SK-N-SH treated with all-trans-retinoic acid at 6 μM for 48 hours (cell line): ENCODE data around the gene CTXN1.

Experiments used
- ATAC-seq: fragments of 200-7000 bp; cut with Tn5 transposase; 3 replicates; pipeline ENCODE4 v1.9.1; 2020; ENCODE audit warnings: mild to moderate bottlenecking, moderate library complexity
- ARNTL ChIP-seq: fragments of 450-650 bp; formaldehyde crosslinking; IDR thresholded peaks from 2 replicates; pipeline ENCODE4 v1.5.0; 2020; ENCODE audit warnings: low read depth, mild to moderate bottlenecking, moderate library complexity, borderline replicate concordance
- BACH2 ChIP-seq: fragments of 250-450 bp; sonication (Bioruptor Pico); IDR thresholded peaks from 2 replicates; pipeline ENCODE4 v1.9.0; 2021; ENCODE audit warnings: mild to moderate bottlenecking, borderline replicate concordance
- CSDC2 ChIP-seq: fragments of 250-450 bp; sonication (Bioruptor Pico); IDR thresholded peaks from 2 replicates; pipeline ENCODE4 v1.5.0; 2020; ENCODE audit warnings: mild to moderate bottlenecking, moderate library complexity
- ESRRG ChIP-seq: fragments of 250-450 bp; sonication (Bioruptor Pico); IDR thresholded peaks from 2 replicates; pipeline ENCODE4 v1.6.1; 2021; ENCODE audit warnings: mild to moderate bottlenecking
- GLIS3 ChIP-seq: fragments of 250-450 bp; sonication (Bioruptor Pico); IDR thresholded peaks from 2 replicates; pipeline ENCODE4 v1.5.0; 2020; ENCODE audit warnings: mild to moderate bottlenecking, moderate library complexity
- OSR1 ChIP-seq: fragments of 250-450 bp; sonication (Bioruptor Pico); IDR thresholded peaks from 2 replicates; pipeline ENCODE4 v1.8.0; 2022; ENCODE audit warnings: moderate library complexity, mild to moderate bottlenecking, inconsistent platforms
- PPARA ChIP-seq: fragments of 250-450 bp; sonication (Bioruptor Pico); IDR thresholded peaks from 2 replicates; pipeline ENCODE4 v1.5.0; 2020; ENCODE audit warnings: mild to moderate bottlenecking, borderline replicate concordance
- TCF4 ChIP-seq: fragments of 250-450 bp; sonication (Bioruptor Pico); IDR thresholded peaks from 2 replicates; pipeline ENCODE4 v1.8.0; 2021; ENCODE audit warnings: mild to moderate bottlenecking, moderate library complexity, borderline replicate concordance
- TOX ChIP-seq: fragments of 250-450 bp; sonication (Bioruptor Pico); IDR thresholded peaks from 2 replicates; pipeline ENCODE4 v1.8.0; 2021; ENCODE audit warnings: mild to moderate bottlenecking, moderate library complexity, borderline replicate concordance
- ZFP3 ChIP-seq: fragments of 250-450 bp; sonication (Bioruptor Pico); IDR thresholded peaks from 2 replicates; pipeline ENCODE4 v1.5.0; 2020; ENCODE audit warnings: mild to moderate bottlenecking, moderate library complexity
- ZFP30 ChIP-seq: fragments of 450-650 bp; formaldehyde crosslinking; IDR thresholded peaks from 2 replicates; pipeline ENCODE4 v1.5.0; 2022; ENCODE audit warnings: mild to moderate bottlenecking, moderate library complexity
- ZNF70 ChIP-seq: fragments of 450-650 bp; formaldehyde crosslinking; IDR thresholded peaks from 2 replicates; pipeline ENCODE4 v1.5.0; 2020; ENCODE audit warnings: mild to moderate bottlenecking, moderate library complexity
- TF ChIP-seq, protein P1 (sequence below): fragments of 250-450 bp; sonication (Bioruptor Pico); IDR thresholded peaks from 2 replicates; pipeline ENCODE4 v1.5.1; 2020; ENCODE audit warnings: low read depth, mild to moderate bottlenecking, moderate library complexity
- TF ChIP-seq, protein P2 (sequence below): fragments of 250-450 bp; sonication (Bioruptor Pico); IDR thresholded peaks from 2 replicates; pipeline ENCODE4 v1.5.1; 2021; ENCODE audit warnings: mild to moderate bottlenecking, moderate library complexity
- TF ChIP-seq, protein P3 (sequence below): fragments of 250-450 bp; sonication (Bioruptor Pico); IDR thresholded peaks from 2 replicates; pipeline ENCODE4 v1.5.0; 2020; ENCODE audit warnings: mild to moderate bottlenecking, moderate library complexity

The CTXN1 gene

DNA sequence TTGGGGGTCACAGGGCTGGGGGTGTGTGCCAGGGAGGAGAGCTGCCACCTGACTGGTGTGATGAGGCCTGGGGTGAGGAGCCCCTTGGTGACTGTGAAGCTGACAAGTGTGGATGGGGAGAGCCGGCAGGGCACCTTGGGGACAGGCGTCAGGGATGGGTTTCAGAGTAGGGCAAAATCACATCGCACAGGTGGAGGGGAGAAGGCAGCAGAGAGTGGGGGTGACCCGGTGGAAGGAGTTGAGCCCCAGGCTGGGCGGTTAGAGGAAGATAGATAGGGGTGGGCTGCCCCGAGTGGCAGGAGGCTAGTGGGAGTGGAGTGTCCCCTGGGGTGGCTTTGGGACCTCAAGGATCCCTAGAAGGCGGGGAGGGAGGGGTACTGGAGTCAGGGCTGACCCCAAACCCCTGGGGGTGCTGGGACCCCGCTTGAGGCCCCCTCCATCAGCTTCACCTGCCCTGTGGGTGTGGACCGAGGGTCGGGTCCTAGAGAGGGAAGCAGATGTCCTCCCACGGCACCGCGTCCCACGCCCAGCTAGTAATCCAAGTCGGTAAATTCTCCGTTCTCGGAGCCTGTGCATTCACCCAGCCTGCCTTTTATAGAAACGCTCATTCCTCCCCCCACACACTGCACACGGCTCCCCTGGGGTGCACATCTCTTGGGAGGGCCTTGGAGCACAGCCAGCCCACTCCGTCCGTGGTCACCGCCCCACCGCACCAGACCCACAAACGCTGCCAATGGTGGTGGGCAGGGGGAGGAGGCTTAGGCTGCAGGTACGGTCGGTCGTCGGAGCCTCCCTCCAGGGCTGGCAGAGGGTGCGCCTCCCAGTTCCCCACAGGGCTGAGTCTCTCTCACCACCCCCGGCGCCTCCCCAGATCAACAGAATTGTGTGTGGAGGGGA is 2.4 kb downstream of the CTXN1 start (continued):
- TF ChIP-seq, protein P1, sequence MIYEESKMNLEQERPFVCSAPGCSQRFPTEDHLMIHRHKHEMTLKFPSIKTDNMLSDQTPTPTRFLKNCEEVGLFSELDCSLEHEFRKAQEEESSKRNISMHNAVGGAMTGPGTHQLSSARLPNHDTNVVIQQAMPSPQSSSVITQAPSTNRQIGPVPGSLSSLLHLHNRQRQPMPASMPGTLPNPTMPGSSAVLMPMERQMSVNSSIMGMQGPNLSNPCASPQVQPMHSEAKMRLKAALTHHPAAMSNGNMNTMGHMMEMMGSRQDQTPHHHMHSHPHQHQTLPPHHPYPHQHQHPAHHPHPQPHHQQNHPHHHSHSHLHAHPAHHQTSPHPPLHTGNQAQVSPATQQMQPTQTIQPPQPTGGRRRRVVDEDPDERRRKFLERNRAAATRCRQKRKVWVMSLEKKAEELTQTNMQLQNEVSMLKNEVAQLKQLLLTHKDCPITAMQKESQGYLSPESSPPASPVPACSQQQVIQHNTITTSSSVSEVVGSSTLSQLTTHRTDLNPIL (CRISPR knock-in tag): no peak
- TF ChIP-seq ZNF70 (CRISPR knock-in tag): no peak
- no peak for TF ChIP-seq ARNTL (CRISPR knock-in tag)
- no peak for TF ChIP-seq ESRRG (CRISPR knock-in tag)

DNA sequence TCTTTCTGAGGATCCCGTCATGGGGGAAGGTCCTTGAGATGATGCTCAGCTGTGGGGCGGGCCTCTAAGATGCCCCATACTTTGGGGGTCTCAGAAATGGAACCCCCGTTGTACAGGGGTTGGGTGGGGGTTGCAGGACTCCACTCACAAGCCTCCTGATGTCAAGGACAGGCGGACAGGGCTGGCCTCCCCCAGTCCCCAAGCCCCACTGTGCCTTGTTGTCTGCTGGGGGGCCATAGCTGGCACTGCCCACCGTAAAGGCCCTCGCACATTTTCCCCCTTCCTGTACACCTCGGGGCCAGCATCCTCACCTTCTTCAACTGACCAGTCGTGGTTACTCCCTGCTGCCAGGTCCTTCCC is 3.1 kb downstream of the CTXN1 start:
- no peak for ATAC-seq
- TF ChIP-seq ZFP3 (no peak), TOX (CRISPR knock-in tag) (no peak), CSDC2 (CRISPR knock-in tag) (no peak), GLIS3 (CRISPR knock-in tag) (no peak), TCF4 (CRISPR knock-in tag) (no peak), OSR1 (CRISPR knock-in tag) (no peak), ESRRG (CRISPR knock-in tag) (no peak)
- TF ChIP-seq, protein P2, sequence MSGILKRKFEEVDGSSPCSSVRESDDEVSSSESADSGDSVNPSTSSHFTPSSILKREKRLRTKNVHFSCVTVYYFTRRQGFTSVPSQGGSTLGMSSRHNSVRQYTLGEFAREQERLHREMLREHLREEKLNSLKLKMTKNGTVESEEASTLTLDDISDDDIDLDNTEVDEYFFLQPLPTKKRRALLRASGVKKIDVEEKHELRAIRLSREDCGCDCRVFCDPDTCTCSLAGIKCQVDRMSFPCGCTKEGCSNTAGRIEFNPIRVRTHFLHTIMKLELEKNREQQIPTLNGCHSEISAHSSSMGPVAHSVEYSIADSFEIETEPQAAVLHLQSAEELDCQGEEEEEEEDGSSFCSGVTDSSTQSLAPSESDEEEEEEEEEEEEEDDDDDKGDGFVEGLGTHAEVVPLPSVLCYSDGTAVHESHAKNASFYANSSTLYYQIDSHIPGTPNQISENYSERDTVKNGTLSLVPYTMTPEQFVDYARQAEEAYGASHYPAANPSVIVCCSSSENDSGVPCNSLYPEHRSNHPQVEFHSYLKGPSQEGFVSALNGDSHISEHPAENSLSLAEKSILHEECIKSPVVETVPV: no peak
- TF ChIP-seq, protein P3, sequence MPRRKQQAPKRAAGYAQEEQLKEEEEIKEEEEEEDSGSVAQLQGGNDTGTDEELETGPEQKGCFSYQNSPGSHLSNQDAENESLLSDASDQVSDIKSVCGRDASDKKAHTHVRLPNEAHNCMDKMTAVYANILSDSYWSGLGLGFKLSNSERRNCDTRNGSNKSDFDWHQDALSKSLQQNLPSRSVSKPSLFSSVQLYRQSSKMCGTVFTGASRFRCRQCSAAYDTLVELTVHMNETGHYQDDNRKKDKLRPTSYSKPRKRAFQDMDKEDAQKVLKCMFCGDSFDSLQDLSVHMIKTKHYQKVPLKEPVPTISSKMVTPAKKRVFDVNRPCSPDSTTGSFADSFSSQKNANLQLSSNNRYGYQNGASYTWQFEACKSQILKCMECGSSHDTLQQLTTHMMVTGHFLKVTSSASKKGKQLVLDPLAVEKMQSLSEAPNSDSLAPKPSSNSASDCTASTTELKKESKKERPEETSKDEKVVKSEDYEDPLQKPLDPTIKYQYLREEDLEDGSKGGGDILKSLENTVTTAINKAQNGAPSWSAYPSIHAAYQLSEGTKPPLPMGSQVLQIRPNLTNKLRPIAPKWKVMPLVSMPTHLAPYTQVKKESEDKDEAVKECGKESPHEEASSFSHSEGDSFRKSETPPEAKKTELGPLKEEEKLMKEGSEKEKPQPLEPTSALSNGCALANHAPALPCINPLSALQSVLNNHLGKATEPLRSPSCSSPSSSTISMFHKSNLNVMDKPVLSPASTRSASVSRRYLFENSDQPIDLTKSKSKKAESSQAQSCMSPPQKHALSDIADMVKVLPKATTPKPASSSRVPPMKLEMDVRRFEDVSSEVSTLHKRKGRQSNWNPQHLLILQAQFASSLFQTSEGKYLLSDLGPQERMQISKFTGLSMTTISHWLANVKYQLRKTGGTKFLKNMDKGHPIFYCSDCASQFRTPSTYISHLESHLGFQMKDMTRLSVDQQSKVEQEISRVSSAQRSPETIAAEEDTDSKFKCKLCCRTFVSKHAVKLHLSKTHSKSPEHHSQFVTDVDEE (CRISPR knock-in tag): no peak
- TF ChIP-seq, protein P1 (CRISPR knock-in tag): no peak
- TF ChIP-seq, all 23 proteins: peak for 0

DNA sequence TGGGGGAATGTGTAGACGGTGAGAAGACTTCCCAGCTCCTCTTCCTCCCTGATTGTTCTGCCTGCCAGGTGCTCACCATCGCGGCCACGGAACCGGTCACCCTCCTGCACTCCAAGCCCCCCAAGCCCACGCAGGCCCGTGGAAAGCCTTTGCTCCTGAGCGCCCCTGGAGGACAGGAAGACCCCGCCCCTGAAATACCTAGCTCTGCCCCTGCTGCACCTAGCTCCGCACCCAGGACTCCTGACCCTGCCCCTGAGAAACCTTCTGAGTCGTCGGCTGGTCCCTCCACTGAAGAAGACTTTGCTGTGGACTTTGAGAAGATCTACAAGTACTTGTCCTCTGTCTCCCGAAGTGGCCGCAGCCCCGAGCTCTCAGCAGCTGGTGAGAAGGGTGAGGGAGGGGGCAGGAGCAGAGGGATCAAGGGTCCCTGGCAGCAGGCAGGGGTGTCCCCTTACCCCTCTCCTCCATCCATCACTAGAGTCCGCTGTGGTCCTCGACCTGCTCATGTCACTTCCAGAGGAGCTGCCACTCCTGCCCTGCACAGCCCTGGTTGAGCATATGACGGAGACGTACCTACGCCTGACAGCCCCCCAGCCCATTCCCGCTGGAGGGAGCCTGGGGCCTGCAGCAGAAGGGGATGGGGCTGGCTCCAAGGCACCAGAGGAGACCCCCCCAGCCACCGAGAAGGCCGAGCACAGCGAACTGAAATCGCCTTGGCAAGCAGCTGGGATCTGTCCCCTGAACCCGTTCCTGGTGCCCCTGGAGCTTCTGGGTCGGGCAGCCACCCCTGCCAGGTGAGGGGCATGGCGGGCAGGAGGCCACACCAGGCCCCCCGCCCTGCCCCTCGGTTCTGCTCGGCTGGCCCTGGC is 3.7 kb downstream of the CTXN1 start:
- no peak for ATAC-seq
- TF ChIP-seq TOX (CRISPR knock-in tag): no peak
- no peak for TF ChIP-seq ZFP30 (CRISPR knock-in tag)
- TF ChIP-seq BACH2: no peak
- TF ChIP-seq ZFP3: no peak

DNA sequence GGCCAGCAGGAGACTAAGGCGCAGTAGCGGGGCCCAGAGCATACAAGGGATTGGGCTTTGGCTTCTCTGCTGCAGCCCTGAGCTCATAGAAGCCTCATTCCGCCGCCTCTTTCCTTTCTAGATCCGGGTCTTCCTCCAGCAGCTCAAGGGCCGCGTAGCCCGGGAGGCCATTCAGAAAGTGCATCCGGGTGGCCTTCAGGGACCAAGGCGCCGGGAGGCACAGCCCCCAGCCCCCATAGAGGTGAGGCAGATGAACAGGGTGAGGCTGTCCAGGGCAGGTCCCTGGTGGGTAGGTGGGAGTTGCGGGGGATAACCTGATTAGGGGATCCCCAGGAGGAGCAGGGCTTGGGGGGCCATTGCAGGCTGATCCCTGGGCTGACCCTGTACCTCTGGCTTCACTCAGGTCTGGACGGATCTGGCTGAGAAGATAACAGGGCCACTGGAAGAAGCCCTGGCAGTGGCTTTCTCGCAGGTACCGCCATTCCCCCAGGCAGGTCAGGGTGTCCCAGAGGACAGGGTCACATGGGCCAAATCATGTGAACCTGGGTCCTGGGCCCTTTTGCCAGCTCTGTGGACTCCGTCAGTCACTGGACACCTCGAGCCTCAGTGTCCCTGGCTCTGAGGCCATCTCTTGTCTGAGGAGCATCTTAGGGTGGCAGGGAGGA is 4.5 kb downstream of the CTXN1 start:
- no peak for TF ChIP-seq TOX (CRISPR knock-in tag)
- ATAC-seq: peak; percentile 2; the same call in 2 of the 3 replicates

DNA sequence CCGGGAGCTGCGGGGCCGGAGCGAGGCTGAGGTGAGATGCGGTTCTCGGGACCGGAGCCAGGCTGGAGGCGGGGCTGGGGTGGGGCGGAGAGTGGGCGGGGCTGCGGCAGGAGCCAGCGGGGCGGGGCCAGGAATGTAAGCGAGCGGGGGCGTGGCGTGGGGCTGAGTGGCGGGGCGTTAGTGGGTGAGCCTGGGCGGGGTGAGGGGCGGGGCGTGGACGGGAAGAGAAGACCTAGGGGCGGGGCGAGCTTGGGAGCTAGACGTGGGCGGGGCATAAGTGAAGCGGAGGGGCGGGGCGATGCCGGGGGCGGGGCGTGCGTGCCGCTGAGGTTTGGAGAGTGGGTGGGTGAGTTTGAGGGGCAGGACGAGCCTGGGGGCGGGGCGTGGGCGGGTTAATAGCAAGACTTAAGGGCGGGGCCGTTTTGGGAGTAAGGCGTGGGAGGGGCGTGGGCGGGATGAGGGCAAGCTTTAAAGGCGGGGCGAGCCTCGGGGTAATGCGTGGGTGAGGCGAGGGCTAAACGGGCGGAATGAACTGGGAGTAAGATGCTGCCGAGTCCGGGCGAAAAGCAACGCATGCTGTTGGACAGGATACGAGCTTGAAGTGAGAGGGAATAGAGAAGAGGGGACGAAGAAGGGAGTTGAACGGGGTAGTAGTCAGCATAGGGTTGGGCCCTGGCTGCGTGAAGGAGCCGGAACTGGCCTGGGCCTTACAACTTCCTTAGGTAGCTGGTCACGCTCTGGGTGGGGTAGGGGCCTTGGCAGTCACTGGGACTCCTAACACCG is 5.2 kb downstream of the CTXN1 start:
- TF ChIP-seq ESRRG (CRISPR knock-in tag) (no peak), PPARA (CRISPR knock-in tag) (no peak)
- TF ChIP-seq, protein P2: no peak
- peak; percentile 46 for ATAC-seq
